Kidney capillary endothelial cell (primary cell): Measurements from ENCODE around the gene NECAP2.
"Not testable (repeated sequence)": the region's sequence is repeated elsewhere in the genome, so short reads cannot be mapped to it uniquely, and the experiment has no call there.

ENCODE experiments used
- DNase-seq: peaks from one replicate; pipeline ENCODE4 v3.0.0-alpha.2; 2018; ENCODE audit warnings: low spot score

The NECAP2 gene

GRCh38 chr1:16430606-16431005 is 9.9 kb upstream of the NECAP2 start:
- no peak for DNase-seq

GRCh38 chr1:16433030-16433429 is 7.5 kb upstream of the NECAP2 start:
- no peak for DNase-seq

GRCh38 chr1:16434007-16434406 is 6.5 kb upstream of the NECAP2 start:
- DNase-seq: no peak

- DNase-seq: no peak
Observed at GRCh38 chr1:16434501-16434900, 6.0 kb upstream of the NECAP2 start.

- no peak for DNase-seq
Observed at GRCh38 chr1:16436946-16437474, 3.5 kb upstream of the NECAP2 start, which contains the start of gene SPATA21. TSS of gene SPATA21 (minus strand) at chr1:16437424. CDS start at chr1:16431371, 6,053 bp downstream.

- no peak for DNase-seq
Observed at GRCh38 chr1:16438516-16438915, 2.0 kb upstream of the NECAP2 start.

- no peak for DNase-seq
Observed at GRCh38 chr1:16438924-16439323, 1.6 kb upstream of the NECAP2 start.

GRCh38 chr1:16440131-16440469 is 424 bp upstream of the NECAP2 start:
- DNase-seq: no peak

- peak; percentile 40 for DNase-seq
Observed at GRCh38 chr1:16441282-16441665, 750 bp downstream of the NECAP2 start.

GRCh38 chr1:16442265-16442664 is 1.7 kb downstream of the NECAP2 start:
- no peak for DNase-seq

- DNase-seq: no peak
Observed at GRCh38 chr1:16442941-16443340, 2.4 kb downstream of the NECAP2 start.

- DNase-seq: no peak
Observed at GRCh38 chr1:16443975-16444770, 3.6 kb downstream of the NECAP2 start.

GRCh38 chr1:16445052-16445451 is 4.5 kb downstream of the NECAP2 start:
- no peak for DNase-seq

- no peak for DNase-seq
Observed at GRCh38 chr1:16446116-16446515, 5.6 kb downstream of the NECAP2 start.

- no peak for DNase-seq
Observed at GRCh38 chr1:16447641-16448040, 7.1 kb downstream of the NECAP2 start.

- DNase-seq: no peak
Observed at GRCh38 chr1:16449065-16449464, 8.5 kb downstream of the NECAP2 start.

GRCh38 chr1:16449666-16450065 is 9.1 kb downstream of the NECAP2 start:
- no peak for DNase-seq

GRCh38 chr1:16450863-16451481 is 10.4 kb downstream of the NECAP2 start:
- no peak for DNase-seq

- no peak for DNase-seq
Observed at GRCh38 chr1:16451841-16452528, 11.5 kb downstream of the NECAP2 start.

GRCh38 chr1:16454909-16455308 is 14.4 kb downstream of the NECAP2 start:
- not testable (repeated sequence) for DNase-seq

- not testable (repeated sequence) for DNase-seq
Observed at GRCh38 chr1:16456151-16456550, 15.6 kb downstream of the NECAP2 start.

- DNase-seq: no peak
Observed at GRCh38 chr1:16458831-16459230, 18.3 kb downstream of the NECAP2 start.
